Smooth muscle cell (in vitro differentiated cells): ENCODE measurements around the gene ATP6V1B1. TPM values are rescaled to one million over a fixed set of nuclear protein-coding genes. Genes with fewer than 3 reads are reported as not detected.
"Not testable (repeated sequence)": the region's sequence is repeated elsewhere in the genome, so short reads cannot be mapped to it uniquely, and the experiment has no call there.

Experiments
- DNase-seq: peaks from one replicate; lab custom pipeline; 2025; ENCODE audit not compliant: unreplicated experiment; lab: John Stamatoyannopoulos, UW
- H2AFZ ChIP-seq: fragments of 200-600 bp; sonication (generic); 2 replicates; pipeline ENCODE4 v1.6.0; 2016; ENCODE audit warnings: antibody characterized with exemption, low read depth, mild to moderate bottlenecking
- H3F3A ChIP-seq: fragments of 200-600 bp; sonication (generic); 2 replicates; pipeline ENCODE4 v1.6.0; 2017; ENCODE audit warnings: antibody characterized with exemption, low read depth
- H3K27ac ChIP-seq: fragments of 200-600 bp; sonication (generic); 2 replicates; pipeline ENCODE4 v1.5.1; 2016; ENCODE audit warnings: low read depth, mild to moderate bottlenecking
- H3K27me3 ChIP-seq: fragments of 200-600 bp; sonication (generic); 2 replicates; pipeline ENCODE4 v1.6.1; 2016; ENCODE audit warnings: low read depth, mild to moderate bottlenecking
- H3K36me3 ChIP-seq: fragments of 200-600 bp; sonication (generic); 2 replicates; pipeline ENCODE4 v1.5.1; 2016; ENCODE audit warnings: low read depth
- H3K4me1 ChIP-seq: fragments of 200-600 bp; sonication (generic); 2 replicates; pipeline ENCODE4 v1.5.1; 2016; ENCODE audit warnings: low read depth
- H3K4me2 ChIP-seq: fragments of 200-600 bp; sonication (generic); 2 replicates; pipeline ENCODE4 v1.6.0; 2016; ENCODE audit warnings: mild to moderate bottlenecking
- H3K4me3 ChIP-seq: fragments of 200-600 bp; sonication (generic); 2 replicates; pipeline ENCODE4 v1.5.1; 2016; ENCODE audit warnings: mild to moderate bottlenecking
- H3K79me2 ChIP-seq: fragments of 200-600 bp; sonication (generic); 2 replicates; pipeline ENCODE4 v1.6.0; 2016; ENCODE audit warnings: low read depth, mild to moderate bottlenecking
- H3K9ac ChIP-seq: fragments of 200-600 bp; sonication (generic); 2 replicates; pipeline ENCODE4 v1.6.0; 2016; ENCODE audit warnings: low read depth
- H3K9me3 ChIP-seq: fragments of 200-600 bp; sonication (generic); replicated peaks from 2 replicates; pipeline ENCODE4 v1.5.1; 2016; ENCODE audit warnings: low read depth
- H4K20me1 ChIP-seq: fragments of 200-600 bp; sonication (generic); 2 replicates; pipeline ENCODE4 v1.6.0; 2016; ENCODE audit warnings: low read depth
- WGBS: methylation state at CpG from one replicate; pipeline ENCODE4 v1.1.7; 2016; ENCODE audit warnings: low lambda C conversion rate; 5-methylcytosine and 5-hydroxymethylcytosine counted together
- polyA plus RNA-seq: library from polyadenylated mRNA; unstranded; fragments of >200 nt; fragmentation: Nextera tagmentation; extraction: Ambion mirVana; gene quantifications from 2 replicates; pipeline ENCODE4 v1.2.1, GENCODE V29; 2016
- total RNA-seq: library from RNA; depleted of rRNA; stranded (reverse); fragments of >200 nt; gene quantifications from 2 replicates; pipeline ENCODE4 v1.2.3, GENCODE V29; 2014
- TF ChIP-seq, protein P1 (sequence below): fragments of 200-600 bp; sonication (generic); IDR thresholded peaks from 2 replicates; pipeline ENCODE4 v1.5.1; 2017; ENCODE audit warnings: borderline replicate concordance, mild to moderate bottlenecking, antibody characterized with exemption; ENCODE audit not compliant: insufficient read depth, poor library complexity, severe bottlenecking

Gene ATP6V1B1
- total and polyA plus RNA-seq, 2 experiments from 2014 or later = 0.59 TPM; not detected in 1

DNA sequence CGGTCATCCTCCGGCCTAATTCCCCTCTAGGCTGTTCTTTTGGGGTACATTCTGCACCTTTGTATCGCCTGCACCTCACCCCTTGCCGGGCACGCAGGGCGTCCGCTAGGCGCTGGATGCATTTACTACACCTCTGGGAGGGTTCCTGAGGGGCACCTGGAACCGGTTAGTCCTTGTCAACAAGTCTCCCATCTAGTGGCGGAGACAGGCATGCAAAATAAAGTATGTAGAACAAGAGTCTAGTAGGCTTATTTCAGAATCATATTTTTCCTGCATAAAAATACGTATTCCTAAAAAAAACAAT is 59.7 kb downstream of the ATP6V1B1 start:
- Histone ChIP-seq H3K4me3 (peak overlapping the region; percentile 96), H3K27ac (no peak overlapping the region), H2AFZ (peak overlapping the region; percentile 99), H3K9me3 (no peaks in the 10 kb centered on the region), H3K27me3 (no peaks in the 10 kb centered on the region), H3K79me2 (peaks cover 25% of the 10 kb centered on the region), H4K20me1 (peaks cover 23% of the 10 kb centered on the region), H3K4me2 (peak overlapping the region; percentile 97), H3F3A (no peaks in the 10 kb centered on the region), H3K4me1 (peaks cover 11% of the 10 kb centered on the region), H3K9ac (no peak overlapping the region), H3K36me3 (no peaks in the 10 kb centered on the region)
- TF ChIP-seq, protein P1, sequence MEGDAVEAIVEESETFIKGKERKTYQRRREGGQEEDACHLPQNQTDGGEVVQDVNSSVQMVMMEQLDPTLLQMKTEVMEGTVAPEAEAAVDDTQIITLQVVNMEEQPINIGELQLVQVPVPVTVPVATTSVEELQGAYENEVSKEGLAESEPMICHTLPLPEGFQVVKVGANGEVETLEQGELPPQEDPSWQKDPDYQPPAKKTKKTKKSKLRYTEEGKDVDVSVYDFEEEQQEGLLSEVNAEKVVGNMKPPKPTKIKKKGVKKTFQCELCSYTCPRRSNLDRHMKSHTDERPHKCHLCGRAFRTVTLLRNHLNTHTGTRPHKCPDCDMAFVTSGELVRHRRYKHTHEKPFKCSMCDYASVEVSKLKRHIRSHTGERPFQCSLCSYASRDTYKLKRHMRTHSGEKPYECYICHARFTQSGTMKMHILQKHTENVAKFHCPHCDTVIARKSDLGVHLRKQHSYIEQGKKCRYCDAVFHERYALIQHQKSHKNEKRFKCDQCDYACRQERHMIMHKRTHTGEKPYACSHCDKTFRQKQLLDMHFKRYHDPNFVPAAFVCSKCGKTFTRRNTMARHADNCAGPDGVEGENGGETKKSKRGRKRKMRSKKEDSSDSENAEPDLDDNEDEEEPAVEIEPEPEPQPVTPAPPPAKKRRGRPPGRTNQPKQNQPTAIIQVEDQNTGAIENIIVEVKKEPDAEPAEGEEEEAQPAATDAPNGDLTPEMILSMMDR = peak; percentile 16
- 3% methylated on average over 11 of the region's 11 CpGs for WGBS
- DNase-seq = no peak

DNA sequence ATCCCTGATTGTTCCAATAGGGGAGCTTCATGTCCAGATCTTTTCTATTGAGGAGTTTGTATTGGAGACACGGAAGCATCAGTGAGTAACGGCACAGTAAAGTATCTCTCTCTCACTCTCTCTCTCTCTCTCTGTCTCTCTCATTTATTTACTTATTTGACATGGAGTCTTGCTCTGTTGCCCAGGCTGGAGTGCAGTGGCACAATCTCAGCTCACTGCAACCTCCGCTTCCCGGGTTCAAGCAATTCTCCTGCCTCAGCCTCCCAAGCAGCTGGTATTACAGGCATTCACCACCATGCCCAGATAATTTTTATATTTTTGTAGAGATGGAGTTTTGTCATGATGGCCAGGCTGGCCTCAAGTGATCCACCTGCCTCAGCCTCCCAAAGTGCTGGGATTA is 63.2 kb downstream of the ATP6V1B1 start:
- not testable (repeated sequence) for H3K4me2 ChIP-seq, H3K9ac ChIP-seq, H3K4me3 ChIP-seq, H3K36me3 ChIP-seq, H3K27me3 ChIP-seq, H3F3A ChIP-seq, H4K20me1 ChIP-seq, H2AFZ ChIP-seq, H3K79me2 ChIP-seq, DNase-seq, H3K9me3 ChIP-seq, H3K27ac ChIP-seq
- peaks cover 12% of the 10 kb centered on the region for H3K4me1 ChIP-seq
- WGBS = 98% methylated on average over 4 of the region's 4 CpGs

GRCh38 chr2:70999362-70999761 is 63.7 kb downstream of the ATP6V1B1 start:
- no peaks in the 10 kb centered on the region for H3K27me3 ChIP-seq
- no peaks in the 10 kb centered on the region for H3K36me3 ChIP-seq
- no peak overlapping the region for H3K27ac ChIP-seq
- peaks cover 10% of the 10 kb centered on the region for H3K4me1 ChIP-seq
- H3K4me3 ChIP-seq = no peak overlapping the region
- H3K79me2 ChIP-seq = peaks cover 3% of the 10 kb centered on the region
- H3K9me3 ChIP-seq = no peaks in the 10 kb centered on the region
- H3F3A ChIP-seq = no peaks in the 10 kb centered on the region
- H3K4me2 ChIP-seq = no peak overlapping the region
- WGBS = 91% methylated on average over 2 of the region's 2 CpGs
- no peak overlapping the region for H3K9ac ChIP-seq
- no peak overlapping the region for H2AFZ ChIP-seq
- no peaks in the 10 kb centered on the region for H4K20me1 ChIP-seq
- TF ChIP-seq, protein P1 = no peak
- no peak for DNase-seq

GRCh38 chr2:70999931-71000330 is 64.2 kb downstream of the ATP6V1B1 start:
- not testable (repeated sequence) for H3K36me3 ChIP-seq, H3K4me3 ChIP-seq, H3K27me3 ChIP-seq, H3K79me2 ChIP-seq, H3K9ac ChIP-seq, H3F3A ChIP-seq, DNase-seq, H4K20me1 ChIP-seq, H3K9me3 ChIP-seq, H2AFZ ChIP-seq, H3K4me2 ChIP-seq, H3K27ac ChIP-seq
- peaks cover 10% of the 10 kb centered on the region for H3K4me1 ChIP-seq
- 92% methylated on average over 10 of the region's 10 CpGs for WGBS

GRCh38 chr2:71000780-71001591 is 65.3 kb downstream of the ATP6V1B1 start:
- Histone ChIP-seq H3K27ac (no peak overlapping the region), H2AFZ (peak overlapping the region; percentile 97), H3F3A (no peaks in the 10 kb centered on the region), H3K9me3 (no peaks in the 10 kb centered on the region), H3K27me3 (no peaks in the 10 kb centered on the region), H3K36me3 (no peaks in the 10 kb centered on the region), H3K4me3 (peak overlapping the region; percentile 39), H3K4me2 (peak overlapping the region; percentile 78), H4K20me1 (no peaks in the 10 kb centered on the region), H3K79me2 (no peaks in the 10 kb centered on the region), H3K4me1 (peaks cover 10% of the 10 kb centered on the region), H3K9ac (no peak overlapping the region)
- TF ChIP-seq, protein P1 = peak; percentile 78
- 32% methylated on average over 21 of the region's 21 CpGs for WGBS
- DNase-seq = no peak
